GM19099 (cell line): Measurements from ENCODE around the gene MARCHF7.

ENCODE experiments used
- POLR2A ChIP-seq: IDR thresholded peaks from 3 replicates; pipeline ENCODE4 v1.6.1; 2011; ENCODE audit warnings: low read depth; ENCODE audit not compliant: insufficient read length; ENCODE audit errors: extremely low read depth

MARCHF7 gene, protein sequence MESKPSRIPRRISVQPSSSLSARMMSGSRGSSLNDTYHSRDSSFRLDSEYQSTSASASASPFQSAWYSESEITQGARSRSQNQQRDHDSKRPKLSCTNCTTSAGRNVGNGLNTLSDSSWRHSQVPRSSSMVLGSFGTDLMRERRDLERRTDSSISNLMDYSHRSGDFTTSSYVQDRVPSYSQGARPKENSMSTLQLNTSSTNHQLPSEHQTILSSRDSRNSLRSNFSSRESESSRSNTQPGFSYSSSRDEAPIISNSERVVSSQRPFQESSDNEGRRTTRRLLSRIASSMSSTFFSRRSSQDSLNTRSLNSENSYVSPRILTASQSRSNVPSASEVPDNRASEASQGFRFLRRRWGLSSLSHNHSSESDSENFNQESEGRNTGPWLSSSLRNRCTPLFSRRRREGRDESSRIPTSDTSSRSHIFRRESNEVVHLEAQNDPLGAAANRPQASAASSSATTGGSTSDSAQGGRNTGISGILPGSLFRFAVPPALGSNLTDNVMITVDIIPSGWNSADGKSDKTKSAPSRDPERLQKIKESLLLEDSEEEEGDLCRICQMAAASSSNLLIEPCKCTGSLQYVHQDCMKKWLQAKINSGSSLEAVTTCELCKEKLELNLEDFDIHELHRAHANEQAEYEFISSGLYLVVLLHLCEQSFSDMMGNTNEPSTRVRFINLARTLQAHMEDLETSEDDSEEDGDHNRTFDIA

DNA sequence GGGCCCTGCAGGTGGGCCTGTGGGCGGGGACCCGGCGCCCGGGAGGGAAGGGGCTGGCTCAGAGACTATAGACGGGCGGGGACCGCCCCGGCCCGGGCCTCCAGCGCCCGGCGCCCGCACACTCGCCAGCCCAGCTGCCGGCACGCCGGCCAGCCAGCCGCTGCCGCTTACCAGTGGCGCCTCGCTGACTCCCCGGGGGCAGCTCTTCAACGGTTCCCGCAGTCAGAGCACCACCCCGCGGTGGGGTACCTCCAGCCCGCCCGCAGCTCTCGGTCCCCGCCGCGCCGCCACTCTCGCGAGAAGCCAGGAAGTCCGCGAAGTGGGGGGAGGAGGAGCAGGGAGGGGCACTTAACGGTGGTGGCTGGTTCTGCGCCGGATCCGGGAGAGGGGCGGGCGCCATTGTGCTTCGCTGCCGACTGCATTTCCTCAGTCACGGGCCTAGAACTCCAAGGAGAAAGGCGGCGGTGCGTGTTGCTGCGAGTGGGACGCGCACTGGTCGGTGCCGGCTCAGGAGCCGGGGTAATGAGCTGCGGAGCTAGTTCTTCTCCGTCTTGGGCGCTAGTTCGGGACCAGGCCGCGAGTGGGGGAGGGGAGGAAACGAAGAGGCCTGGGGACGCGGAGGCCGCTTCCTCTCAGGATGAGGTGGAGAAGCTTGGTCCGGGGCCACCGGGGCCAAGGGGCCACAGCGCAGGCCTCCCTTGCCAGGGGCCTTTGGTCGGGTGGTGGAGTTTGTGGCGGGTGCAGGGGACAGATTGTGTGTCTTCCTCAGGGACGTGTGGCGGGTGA is at the start of gene MARCHF7:
MARCHF7 (plus strand) TSS at position 364 of the 786 bp plus-strand sequence. CDS start 16,517 bp downstream, outside the sequence.
- TF ChIP-seq POLR2A, result peak; percentile 95

DNA sequence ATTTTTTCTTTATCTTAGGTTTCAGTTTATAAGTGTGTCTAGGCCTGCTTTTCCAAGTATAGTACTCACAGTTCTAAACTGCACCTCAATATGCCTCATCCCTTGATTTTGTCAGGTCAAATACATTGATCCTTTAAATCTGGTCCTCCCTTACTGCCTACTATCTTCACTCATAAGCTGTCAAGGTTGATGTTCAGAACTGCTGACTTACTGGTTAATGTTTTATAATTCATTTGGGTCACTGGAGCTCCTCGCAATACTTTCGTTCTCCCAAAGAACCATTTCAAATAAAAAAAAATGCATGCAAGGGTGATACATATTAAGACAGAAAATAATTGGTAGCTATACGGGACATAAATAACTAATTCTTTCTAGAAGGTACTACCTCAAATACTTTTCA is 41.3 kb upstream of the MARCHF7 start:
- TF ChIP-seq POLR2A, result no peak

DNA sequence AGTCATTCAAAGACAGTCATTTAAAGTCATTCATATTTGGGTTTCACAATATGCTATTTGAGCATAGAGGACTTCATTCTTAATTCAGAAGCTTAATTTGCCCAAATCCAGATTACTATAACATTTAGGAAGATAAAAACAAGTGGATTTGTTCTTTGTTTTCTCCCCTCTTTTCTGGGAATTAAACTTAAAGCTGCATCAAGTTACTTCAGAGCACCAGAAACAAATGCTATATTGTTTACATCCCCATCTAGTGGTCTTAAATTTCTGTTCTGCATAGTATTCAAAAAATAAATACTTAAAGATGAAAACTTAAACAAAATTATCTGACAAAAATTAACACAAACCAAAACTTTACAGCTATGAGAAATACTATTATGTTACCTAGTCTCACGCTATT is 34.7 kb upstream of the MARCHF7 start:
- TF ChIP-seq POLR2A, result no peak

DNA sequence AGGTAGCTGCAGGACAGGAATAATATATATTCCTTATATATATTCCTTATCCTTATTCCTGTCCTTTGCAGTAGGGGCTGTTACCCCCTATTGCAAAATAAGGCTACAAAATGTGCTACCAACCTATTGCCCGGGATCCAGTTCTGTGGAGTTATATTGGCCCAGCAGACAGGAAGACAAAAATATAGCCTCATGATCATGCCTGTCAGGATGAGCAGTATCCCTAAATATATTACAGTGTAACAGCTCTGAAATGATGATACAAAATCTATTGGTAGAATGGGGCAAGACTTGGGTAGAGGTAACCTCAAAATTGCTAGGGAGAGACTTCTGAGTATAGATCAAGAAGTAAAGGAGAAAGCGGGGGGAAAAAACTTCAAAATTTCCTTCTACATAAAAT is 31.6 kb upstream of the MARCHF7 start:
- no peak for TF ChIP-seq POLR2A

DNA sequence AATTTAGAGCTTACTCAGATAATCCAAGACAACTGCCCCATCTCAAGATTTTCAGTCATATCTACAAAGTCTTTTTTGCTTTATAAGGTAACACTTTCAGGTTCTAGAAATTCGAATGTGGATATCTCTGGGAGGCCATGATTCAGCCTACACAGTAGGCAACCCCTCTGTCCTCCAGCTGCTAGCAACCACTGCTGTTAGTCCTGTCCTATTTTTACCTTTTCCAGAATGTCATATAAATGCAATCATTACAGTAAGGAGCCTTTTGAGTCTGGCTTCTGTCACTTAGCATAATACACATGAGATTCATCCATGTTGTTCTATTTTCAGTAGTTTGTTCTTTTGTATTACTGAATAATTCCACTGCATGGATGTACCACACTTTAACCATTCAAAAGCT is 28.5 kb upstream of the MARCHF7 start:
- TF ChIP-seq POLR2A, result no peak

DNA sequence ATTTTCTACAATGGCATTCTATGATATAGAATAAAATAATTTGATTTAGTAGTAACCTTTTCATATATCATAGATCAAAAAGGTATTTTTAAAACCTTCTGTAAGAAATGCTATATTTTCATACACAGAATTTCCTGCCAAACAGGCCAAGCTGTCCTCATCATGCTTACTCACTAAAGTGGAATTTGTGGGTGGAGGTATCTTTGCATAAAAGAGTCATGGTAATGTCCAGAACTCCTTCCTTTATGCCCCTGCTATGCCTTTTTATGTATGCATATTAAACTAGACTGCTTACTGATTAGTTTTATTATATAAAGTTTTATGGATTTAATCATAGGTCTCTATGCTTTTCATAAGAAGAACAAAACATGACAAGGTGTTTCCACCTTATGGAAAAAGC is 27.5 kb upstream of the MARCHF7 start:
- TF ChIP-seq POLR2A, result no peak

DNA sequence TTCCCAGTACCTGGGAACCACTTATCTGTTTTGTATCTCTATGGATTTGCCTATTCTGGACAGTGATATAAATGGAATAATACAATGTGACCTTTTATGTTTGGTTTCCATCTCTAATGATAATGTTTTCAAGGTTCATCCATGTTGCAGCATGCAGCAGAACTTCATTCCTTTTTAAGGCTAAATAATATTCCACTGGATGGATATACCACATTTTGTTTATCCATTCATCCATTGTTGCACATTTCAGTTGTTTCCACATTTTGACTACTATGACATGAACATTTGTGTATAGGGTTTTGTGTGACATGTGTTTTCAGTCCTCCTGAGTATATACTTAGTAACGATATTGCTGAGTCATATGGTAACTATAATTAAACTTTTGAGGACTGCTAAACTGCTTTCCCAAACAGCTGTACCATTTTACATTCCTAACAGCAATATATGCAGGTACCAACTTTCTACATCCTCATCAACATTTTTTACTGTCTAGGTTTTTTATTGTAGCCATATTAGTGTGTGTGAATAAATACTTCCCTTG is 17.7 kb upstream of the MARCHF7 start:
- TF ChIP-seq POLR2A, result no peak

DNA sequence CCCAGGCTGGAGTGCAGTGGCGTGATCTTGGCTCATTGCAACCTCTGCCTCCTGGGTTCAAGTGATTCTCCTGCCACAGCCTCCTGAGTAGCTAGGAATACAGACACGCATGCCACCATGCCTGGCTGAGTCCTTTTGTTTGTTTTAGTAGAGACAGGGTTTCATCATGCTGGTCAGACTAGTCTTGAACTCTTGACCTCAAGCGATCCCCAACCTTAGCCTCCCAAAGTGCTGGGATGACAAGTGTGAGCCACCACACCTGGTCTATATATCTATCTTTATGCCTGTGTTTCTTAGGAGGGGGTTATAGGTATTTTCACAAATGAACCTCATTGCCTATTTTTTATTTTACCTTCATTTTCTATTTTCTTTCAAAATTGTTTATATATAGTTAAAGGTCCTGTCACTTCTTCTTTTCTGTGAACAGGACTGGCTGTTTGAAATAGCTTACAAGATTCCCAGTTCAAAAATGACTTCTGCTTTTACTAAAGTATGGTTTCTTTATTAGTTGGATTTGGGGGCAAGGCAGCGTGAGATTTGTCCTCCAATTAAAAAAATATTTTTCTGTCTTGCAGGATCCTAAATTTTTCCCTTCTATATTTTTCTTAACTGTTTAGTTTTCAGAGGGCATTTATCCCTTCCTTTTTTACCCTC is 16.4 kb upstream of the MARCHF7 start:
- TF ChIP-seq POLR2A, result no peak

DNA sequence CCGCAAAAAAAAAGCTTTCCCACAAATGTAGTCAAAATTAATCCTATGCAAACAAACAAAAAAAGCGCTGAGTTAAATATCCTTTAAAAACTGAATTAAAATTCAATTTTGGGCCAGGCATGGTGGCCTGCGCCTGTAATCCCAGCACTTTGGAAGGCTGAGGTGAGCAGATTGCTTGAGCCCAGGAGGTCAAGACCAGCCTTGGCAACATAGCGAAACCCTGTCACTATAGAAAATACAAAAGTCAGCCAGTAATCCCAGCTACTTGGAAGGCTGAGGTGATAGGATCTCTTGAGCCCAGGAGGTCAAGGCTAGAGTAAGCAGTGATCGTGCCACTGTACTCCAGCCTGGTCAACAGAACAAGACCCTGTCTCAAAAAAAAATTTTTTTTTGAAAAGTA is 8.8 kb upstream of the MARCHF7 start:
- no peak for TF ChIP-seq POLR2A

DNA sequence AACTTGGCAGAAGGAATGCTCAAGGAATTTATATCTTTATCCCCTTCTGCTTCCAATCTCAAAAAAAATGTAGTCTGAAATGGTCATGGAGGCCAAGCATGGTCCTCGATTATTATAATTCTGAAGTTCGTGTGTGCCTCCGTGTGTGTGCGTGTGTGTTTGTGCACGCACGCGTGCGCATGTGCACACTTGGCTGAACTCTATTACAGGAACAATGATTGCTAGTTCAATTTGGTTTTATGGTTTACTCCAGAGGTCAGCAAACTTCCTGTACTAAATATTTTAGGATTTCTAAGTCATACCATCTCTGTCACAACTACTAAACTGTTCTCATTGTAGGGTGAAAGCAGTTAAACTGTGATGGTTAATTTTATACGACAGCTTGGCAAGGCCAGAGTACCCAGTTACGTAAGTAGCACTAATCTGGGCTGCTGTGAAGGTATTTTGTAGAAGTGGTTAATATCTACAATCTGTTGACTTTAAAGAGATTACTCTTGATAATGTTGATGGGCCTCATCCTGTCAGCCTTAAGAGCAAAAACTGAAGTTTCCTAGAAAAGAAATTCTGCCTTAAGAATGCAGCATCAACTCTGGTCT is 5.8 kb upstream of the MARCHF7 start:
- no peak for TF ChIP-seq POLR2A

DNA sequence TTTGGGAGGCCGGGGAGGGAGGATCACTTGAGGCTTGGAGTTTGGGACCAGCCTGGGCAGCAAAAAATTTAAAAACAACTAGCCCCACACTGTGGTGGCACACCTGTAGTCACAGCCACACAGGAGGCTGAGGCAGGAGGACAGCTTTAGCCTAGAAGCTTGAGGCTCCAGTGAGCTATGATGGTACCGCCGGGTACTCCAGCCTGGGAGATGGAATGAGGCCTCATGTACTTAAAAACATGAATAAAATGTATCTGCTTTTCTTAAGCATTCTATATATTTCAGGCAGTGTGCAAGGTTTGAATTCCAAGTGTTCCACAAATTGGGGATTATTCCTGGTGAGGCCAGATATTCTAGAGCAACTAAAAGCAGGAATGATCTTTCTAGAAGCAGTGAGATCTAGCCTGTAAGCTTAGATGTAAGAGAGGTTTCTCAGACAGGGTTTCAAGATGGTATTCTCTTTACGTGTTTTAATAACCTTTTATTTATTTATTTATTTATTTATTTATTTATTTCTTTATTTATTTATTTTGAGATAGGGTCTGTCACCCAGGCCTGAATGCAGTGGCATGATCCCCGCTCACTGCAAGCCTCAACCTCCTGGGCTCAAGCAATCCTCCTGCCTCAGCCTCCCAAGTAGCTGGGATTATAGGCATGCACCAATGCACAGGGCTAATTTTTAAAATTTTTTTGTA is 4.1 kb upstream of the MARCHF7 start:
- TF ChIP-seq POLR2A, result no peak

DNA sequence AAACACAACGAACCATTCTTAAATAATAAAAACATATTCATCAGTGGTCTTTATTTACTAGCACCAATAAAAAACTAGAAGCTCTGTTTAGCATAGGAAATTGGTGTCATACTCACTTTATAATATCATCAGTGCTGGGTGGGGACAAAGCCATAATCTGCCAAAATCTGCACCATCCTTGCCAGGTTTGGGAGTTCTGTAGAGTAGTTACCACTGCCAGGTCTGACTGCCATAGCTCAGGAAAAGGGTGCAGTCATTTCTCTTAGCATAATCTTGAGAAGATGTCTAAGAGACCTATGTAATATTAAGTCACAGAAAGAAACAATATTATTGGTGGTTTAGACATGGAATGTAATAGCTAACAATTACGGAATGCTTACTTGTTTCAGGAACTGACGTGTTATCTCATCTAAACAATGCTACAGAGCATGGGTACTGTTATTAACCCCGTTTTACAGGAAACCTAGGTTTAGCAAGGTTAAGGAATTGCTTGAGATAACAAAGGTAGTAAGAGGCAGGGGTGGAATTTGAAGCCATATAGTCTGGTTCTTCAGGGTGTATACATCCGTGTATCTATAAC is 1.6 kb upstream of the MARCHF7 start:
- no peak for TF ChIP-seq POLR2A

DNA sequence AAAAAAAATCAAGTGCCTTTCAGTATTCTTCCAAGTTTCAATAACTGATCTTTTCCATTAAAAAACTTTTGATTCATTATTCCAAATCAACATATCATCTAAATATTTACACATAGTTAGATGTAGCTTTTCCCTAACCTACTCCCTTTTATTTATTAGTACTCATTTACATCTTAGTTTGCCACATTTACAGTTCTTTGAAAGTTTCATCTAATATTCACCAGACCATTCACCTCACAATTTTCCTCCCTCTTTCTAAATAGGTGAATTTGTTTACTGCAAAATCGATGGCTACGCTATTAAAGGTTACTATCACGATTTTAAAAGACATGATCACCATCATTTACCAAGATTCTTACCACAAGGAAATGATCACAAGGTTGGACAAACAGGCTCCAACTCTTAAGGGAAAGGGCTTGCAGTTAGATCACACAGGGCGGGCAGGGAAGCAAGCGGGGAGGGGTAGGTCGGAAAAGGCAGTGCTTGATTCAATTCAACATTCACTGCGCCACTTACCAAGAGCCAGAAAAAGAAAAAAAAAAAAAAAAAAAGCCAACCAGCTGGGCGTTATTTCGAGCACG is 654 bp upstream of the MARCHF7 start:
- no peak for TF ChIP-seq POLR2A
